ENCODE data around the gene AMN1. TPM values are rescaled to one million over a fixed set of nuclear protein-coding genes. Genes with fewer than 3 reads are reported as not detected.
"Not testable (repeated sequence)": the region's sequence is repeated elsewhere in the genome, so short reads cannot be mapped to it uniquely, and the experiment has no call there.

Gene AMN1
- total and polyA plus RNA-seq, 2 of the 4 experiments (the other 2 are of a cell fraction), result 3.4 to 5.2 TPM

GRCh38 chr12:31710021-31710818 lies 18.6 kb downstream of the AMN1 start (continued):
- TF ChIP-seq NFE2L2 (IDR thresholded peaks at IDR 0.05; ENCODE audit: low read depth, low read length), result no peak

DNA sequence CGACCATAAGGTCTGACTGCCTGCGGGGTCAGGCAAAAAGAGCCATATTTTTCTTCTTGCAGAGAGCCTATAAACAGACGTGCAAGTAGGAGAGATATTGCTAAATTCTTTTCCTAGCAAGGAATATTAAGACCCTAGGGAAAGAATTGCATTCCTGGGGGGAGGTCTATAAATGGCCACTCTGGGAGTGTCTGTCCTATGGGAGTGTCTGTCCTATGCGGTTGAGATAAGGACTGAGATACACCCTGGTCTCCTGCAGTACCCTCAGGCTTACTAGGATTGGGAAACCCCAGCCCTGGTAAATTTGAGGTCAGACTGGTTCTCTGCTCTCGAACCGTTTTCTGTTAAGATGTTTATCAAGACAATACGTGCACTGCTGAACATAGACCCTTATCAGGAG lies 20.7 kb downstream of the AMN1 start:
- dilution Hi-C loops (cut with HindIII; ENCODE audit: low sequenced_read_pairs, unreplicated experiment); H3K18ac ChIP-seq (ENCODE audit: low read depth, low read length); intact Hi-C loops (cut with micrococcal nuclease): not testable (repeated sequence)

More for the DNA sequence above, 20.7 kb downstream of the AMN1 start:
- POLR2A ChIA-PET (ENCODE audit: unreplicated experiment); in situ Hi-C loops (cut with MboI; ENCODE audit: low sequenced_read_pairs); H2AK5ac ChIP-seq (ENCODE audit: low read depth, low read length); H3K56ac ChIP-seq (ENCODE audit: extremely low read depth, insufficient read depth, low read length); H2AK9ac ChIP-seq (replicated peaks; ENCODE audit: low read depth, low read length, poor library complexity); ATAC-seq (ENCODE audit: low read depth); H3K4ac ChIP-seq (ENCODE audit: low read depth, low read length); H2BK120ac ChIP-seq (ENCODE audit: low read depth, low read length); H3K9me1 ChIP-seq (ENCODE audit: insufficient read depth, low read length); H2AFZ ChIP-seq (replicated peaks; ENCODE audit: low read length, poor library complexity); BruUV-seq (replicated peaks); H4K20me1 ChIP-seq (ENCODE audit: insufficient read depth, low read length); H2BK5ac ChIP-seq (ENCODE audit: low read depth, low read length, poor library complexity, severe bottlenecking); CTCF ChIA-PET; H2BK20ac ChIP-seq (ENCODE audit: low read depth, low read length); H4K8ac ChIP-seq (ENCODE audit: low read depth in 2 of 2, low read length in 2 of 2); H3K9me3 ChIP-seq (ENCODE audit: control insufficient read depth, insufficient read depth, low read length); H3K27me3 ChIP-seq (ENCODE audit: control insufficient read depth, insufficient read depth, low read length); H3K79me1 ChIP-seq (ENCODE audit: low read depth in 1 of 2, low read length in 2 of 2); H3K23ac ChIP-seq (ENCODE audit: low read depth, low read length); H3K14ac ChIP-seq (replicated peaks; ENCODE audit: low read depth, low read length); DNase-seq; H2BK15ac ChIP-seq (ENCODE audit: low read depth, low read length); H3K27ac ChIP-seq (ENCODE audit: insufficient read depth, low read length); H3K4me1 ChIP-seq (ENCODE audit: control insufficient read depth, insufficient read depth, low read length); H4K91ac ChIP-seq (ENCODE audit: insufficient read depth, low read depth, low read length); H3K4me3 ChIP-seq (ENCODE audit: insufficient read depth, low read depth, low read length); H4K5ac ChIP-seq (ENCODE audit: low read depth, low read length); H3K36me3 ChIP-seq (ENCODE audit: control insufficient read depth, insufficient read depth, low read length); H3K4me2 ChIP-seq (ENCODE audit: low read depth, low read length); H3K9ac ChIP-seq (ENCODE audit: low read depth, low read length): not testable (repeated sequence)
- 93% methylated on average over 5 of the region's 7 CpGs; no CpG with 5 or more reads in 1 of the 2 experiments for WGBS, 2 experiments (ENCODE audit: extremely low coverage in 2 of 2, insufficient read length in 1 of 2)
